ENCODE measurements around the gene QARS1.

- TF ChIP-seq POLR2AphosphoS5 (IDR thresholded peaks at IDR 0.05) (no peak), CTCF (IDR thresholded peaks at IDR 0.05) (no peak), POLR2A (IDR thresholded peaks at IDR 0.05) (no peak), EP300 (IDR thresholded peaks at IDR 0.05) (no peak)
These were observed 6.8 kb upstream of the QARS1 start for GRCh38 chr3:49111347-49111746.
